PFSK-1 (cell line): ENCODE results near the gene TET2.

Experiments used
- POLR2AphosphoS5 ChIP-seq: IDR thresholded peaks from 2 replicates; pipeline ENCODE4 v1.6.1; 2012; ENCODE audit warnings: low read depth, mild to moderate bottlenecking, control low read depth, low read length, moderate library complexity
- SIN3A ChIP-seq: IDR thresholded peaks from 2 replicates; pipeline ENCODE4 v1.6.1; 2012; ENCODE audit warnings: mild to moderate bottlenecking, low read length, moderate library complexity, borderline replicate concordance; ENCODE audit not compliant: insufficient read depth
- TF ChIP-seq, protein P1 (sequence below), 2 experiments: IDR thresholded peaks; 2 replicates each; pipeline versions ENCODE4 v1.6.1 to v1.8.0; 2011 to 2012; ENCODE audit warnings: low read depth in 2 of 2, low read length in 2 of 2, control low read depth in 1 of 2, inconsistent platforms in 1 of 2, mild to moderate bottlenecking in 1 of 2, moderate library complexity in 1 of 2; ENCODE audit not compliant: insufficient read depth in 1 of 2

- no peak for TF ChIP-seq POLR2AphosphoS5
- TF ChIP-seq, protein P1, sequence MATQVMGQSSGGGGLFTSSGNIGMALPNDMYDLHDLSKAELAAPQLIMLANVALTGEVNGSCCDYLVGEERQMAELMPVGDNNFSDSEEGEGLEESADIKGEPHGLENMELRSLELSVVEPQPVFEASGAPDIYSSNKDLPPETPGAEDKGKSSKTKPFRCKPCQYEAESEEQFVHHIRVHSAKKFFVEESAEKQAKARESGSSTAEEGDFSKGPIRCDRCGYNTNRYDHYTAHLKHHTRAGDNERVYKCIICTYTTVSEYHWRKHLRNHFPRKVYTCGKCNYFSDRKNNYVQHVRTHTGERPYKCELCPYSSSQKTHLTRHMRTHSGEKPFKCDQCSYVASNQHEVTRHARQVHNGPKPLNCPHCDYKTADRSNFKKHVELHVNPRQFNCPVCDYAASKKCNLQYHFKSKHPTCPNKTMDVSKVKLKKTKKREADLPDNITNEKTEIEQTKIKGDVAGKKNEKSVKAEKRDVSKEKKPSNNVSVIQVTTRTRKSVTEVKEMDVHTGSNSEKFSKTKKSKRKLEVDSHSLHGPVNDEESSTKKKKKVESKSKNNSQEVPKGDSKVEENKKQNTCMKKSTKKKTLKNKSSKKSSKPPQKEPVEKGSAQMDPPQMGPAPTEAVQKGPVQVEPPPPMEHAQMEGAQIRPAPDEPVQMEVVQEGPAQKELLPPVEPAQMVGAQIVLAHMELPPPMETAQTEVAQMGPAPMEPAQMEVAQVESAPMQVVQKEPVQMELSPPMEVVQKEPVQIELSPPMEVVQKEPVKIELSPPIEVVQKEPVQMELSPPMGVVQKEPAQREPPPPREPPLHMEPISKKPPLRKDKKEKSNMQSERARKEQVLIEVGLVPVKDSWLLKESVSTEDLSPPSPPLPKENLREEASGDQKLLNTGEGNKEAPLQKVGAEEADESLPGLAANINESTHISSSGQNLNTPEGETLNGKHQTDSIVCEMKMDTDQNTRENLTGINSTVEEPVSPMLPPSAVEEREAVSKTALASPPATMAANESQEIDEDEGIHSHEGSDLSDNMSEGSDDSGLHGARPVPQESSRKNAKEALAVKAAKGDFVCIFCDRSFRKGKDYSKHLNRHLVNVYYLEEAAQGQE (IDR thresholded peaks at IDR 0.05; ENCODE audit: insufficient read depth in 1 of 2, low read depth in 2 of 2, low read length in 2 of 2): no peak
- no peak for TF ChIP-seq SIN3A
These were observed 2.1 kb downstream of the TET2 start for GRCh38 chr4:105148776-105149175.
